Lower leg skin (tissue), 3 donors: ENCODE data around the gene LIX1.

ENCODE experiments used
- CTCF ChIP-seq, 3 donors: fragments of 450-650 bp; IDR thresholded peaks; one replicate each; pipeline ENCODE4 v1.5.1; 2016; ENCODE audit warnings: antibody characterized with exemption in 3 of 3, mild to moderate bottlenecking in 3 of 3, moderate library complexity in 2 of 3
- POLR2A ChIP-seq, 2 donors: fragments of 450-650 bp; IDR thresholded peaks; one replicate each; pipeline ENCODE4 v1.6.1; 2016 to 2017; ENCODE audit warnings: antibody characterized with exemption in 2 of 2, mild to moderate bottlenecking in 1 of 2, moderate library complexity in 1 of 2

DNA sequence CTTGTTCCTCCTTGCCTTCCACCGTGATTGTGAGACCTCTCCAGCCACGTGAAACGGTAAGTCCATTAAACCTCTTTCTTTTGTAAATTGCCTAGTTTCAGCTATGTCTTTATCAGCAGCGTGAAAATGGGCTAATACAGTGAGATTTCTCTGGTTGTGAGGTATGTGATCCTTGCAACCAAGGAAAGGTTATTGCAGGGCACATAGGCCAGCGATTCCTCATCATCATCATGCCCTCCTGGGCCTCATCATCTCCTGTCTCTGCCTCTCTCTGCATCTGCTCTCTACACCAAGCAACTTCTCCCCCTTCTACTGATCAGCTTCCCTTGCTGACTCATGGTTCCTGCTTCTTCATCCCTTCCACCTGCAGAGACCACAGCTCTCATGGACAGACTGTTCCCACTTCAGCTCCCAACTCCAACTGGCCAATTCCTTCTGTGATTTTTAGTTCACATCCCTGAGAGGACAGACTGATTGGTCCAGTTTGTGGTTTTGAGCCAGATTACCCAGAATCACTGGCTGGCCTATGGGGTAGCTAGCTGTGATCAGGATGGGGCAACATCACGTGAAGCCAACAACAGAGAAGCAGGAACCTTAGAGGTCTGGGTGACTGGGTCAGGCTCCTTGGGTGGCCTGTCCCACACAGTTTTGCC, 53.1 kb downstream of the LIX1 start:
- TF ChIP-seq POLR2A (IDR thresholded peaks at IDR 0.05) (no peak), CTCF (IDR thresholded peaks at IDR 0.05) (no peak)
